RCC 7860 (cell line): ENCODE measurements around the gene GXYLT1.
"Not testable (repeated sequence)": the region's sequence is repeated elsewhere in the genome, so short reads cannot be mapped to it uniquely, and the experiment has no call there.

Experiments used
- DNase-seq: peaks from one replicate; pipeline ENCODE4 v3.0.0-alpha.2; 2015; ENCODE audit warnings: low spot score
- FAIRE-seq: peaks from 2 replicates; lab custom pipeline; 2012; peaks lifted over from hg19 to GRCh38; lab: Jason Lieb, UNC

The GXYLT1 gene

DNA sequence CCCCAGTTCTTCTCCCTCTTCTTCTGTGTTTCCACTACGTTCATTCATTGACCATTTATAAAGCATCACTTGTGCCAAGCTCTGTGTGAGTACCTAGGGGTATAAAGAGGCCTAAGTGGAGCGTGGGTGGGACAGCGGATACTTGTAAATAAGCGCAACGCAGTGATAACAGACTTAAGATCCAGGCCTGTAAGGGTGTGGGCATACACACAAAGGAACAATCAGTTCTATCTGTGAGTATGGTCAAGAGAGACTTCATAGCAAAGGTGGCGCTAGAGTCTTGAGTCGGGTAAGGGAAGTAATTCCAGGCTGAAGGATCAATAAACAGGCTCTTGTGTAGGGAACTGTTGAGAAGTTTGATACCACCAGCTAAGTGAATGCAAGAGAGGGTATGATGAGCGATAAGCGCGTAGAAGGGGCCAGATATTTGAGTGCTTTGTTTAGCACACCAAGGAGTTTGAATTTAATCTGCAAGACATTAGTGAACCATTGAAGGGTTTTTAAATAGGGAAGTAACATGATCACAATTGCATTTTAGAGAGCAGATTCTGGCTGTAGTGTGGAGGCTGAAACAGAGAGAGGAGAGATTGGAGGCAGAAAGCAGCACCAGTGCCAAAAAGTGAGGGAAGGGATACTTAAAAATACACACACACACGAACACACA, 1.0 kb upstream of the GXYLT1 start:
- DNase-seq (no peak), FAIRE-seq (no peak)

DNA sequence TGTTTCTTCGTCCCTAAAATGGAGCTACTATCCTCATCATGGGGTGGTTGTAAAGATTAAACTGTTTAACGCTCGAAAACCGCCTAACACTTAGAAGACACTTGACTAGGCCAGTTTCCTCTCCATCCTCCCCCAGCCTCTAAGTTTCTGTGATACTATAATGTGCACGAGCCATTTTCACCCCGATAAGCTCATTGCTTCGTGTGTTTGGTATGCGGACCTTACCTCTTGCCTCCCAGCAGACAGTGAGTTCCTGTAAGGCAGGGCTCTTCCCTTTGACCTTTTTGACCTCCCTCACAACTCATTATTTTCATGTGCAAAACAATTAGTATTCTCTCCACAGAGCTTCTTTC, 499 bp upstream of the GXYLT1 start:
- peak; percentile 9 for DNase-seq

DNA sequence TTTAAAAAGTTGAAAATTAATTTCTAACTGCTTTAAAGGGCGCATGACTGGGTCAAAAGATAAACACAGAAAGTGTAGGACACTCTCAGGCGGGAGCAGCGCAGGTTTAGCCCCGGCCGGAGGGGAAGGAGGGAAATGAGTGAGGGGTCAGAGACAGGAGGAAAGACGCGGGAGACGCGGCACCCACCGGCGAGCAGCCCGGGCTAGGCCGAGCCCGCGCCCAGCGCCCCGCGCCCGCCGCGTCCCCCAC, 591 bp downstream of the GXYLT1 start:
- no peak for DNase-seq
- no peak for FAIRE-seq

More for the DNA sequence above, 499 bp upstream of the GXYLT1 start:
- FAIRE-seq, result no peak

DNA sequence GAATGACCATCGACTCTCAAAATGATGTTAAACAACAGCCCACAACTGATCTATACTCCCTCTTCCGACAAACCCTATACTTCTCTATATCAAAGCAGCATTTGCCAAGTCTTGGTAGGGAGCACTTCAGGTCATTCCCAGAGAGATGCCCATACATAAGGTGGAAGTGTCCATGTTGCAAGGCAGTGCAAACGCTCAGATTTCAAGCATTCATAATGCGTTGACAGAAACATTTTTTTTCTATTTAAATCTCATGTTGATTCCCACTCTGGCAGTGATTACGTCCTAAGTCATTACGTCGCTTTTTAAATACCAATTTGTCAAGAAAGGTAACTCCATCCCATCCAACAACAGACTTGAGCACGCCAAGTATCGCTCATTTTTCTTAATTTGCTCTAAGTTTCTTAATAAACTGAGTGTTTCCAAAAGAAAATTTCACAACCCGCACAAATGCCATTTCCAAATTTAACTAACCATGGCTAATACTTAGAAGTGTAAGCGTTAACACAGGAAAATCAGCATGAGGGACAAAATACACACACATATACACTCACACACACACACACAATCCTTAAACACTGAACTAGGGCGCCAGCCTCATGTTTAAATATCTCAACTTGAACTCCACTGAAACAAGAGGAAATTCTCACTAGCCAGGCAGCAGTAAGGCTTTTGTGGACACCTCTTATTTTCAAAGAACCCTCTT, 1.1 kb downstream of the GXYLT1 start:
- no peak for DNase-seq
- FAIRE-seq, result no peak

DNA sequence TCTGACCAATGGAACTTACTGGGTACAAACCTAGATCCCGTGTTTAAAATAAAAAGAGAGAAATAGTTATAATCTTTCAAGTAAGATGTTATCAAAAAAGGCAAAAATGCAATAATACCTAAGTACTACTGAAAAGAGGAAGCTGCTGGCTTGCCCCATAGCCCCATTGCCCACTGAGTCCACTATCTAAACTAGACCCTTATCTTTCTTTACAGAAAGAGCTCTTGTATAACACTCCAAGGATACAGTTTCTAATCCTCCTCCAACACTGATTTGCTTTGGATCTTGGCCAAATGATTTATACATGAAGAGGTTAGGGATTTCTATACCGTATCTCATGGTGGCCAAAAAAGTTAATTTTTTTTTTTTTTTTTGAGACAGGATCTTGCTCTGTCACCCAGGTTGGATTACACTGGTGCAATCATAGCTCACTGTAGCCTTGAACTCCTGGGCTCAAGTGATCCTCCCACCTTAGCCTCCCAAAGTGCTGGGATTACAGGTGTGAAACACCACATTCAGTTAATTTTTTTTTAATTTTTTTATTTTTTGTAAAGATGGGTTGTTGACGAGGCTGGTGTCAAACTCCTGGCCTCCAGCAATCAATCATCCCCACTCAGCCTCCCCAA, 2.6 kb downstream of the GXYLT1 start:
- no peak for FAIRE-seq
- DNase-seq, result no peak

DNA sequence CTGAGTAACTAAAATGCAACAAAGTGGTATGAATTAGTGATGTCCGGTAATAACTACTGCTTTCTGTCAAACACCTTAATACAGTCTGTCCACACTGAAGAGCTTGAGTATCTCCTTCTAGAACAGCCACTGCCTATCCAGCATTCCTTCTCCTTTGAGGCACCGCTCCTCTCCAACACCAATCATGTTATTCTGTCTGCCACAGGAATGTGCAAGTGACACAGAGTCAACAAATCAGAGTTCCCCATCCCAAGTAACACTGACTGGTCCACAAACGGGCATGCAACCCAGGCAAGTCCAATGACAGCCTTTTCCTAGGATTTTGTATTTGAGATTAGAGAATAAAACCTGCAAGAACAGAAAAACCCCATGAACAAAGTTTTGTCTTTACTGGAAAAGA, 3.8 kb downstream of the GXYLT1 start:
- FAIRE-seq (peak; percentile 11), DNase-seq (peak; percentile 58)

DNA sequence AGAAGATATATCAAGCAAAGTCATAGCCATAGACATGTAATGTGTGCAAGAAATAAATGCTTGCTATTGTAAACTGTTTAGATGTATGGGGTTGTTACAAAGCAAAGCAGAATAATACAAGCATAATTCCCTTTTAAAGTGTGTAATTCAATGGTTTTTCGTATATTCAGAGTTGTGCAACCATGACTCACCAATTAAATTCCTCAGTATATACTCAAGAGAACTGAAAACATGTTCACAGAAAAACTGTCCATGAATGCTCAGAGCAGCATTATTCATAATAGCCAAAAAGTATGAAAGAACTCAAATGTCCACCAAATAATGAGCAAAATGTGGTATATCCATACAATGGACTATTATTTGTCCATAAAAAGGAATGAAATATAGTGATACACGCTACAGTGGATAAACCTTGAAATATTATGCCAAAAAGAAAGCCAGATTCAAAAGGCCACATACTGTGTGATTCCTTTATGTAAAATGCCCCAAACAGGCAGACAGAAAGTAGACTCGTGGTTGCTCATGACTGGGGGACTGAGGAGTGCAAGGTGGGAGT, 9.3 kb downstream of the GXYLT1 start:
- FAIRE-seq (no peak), DNase-seq (no peak)

DNA sequence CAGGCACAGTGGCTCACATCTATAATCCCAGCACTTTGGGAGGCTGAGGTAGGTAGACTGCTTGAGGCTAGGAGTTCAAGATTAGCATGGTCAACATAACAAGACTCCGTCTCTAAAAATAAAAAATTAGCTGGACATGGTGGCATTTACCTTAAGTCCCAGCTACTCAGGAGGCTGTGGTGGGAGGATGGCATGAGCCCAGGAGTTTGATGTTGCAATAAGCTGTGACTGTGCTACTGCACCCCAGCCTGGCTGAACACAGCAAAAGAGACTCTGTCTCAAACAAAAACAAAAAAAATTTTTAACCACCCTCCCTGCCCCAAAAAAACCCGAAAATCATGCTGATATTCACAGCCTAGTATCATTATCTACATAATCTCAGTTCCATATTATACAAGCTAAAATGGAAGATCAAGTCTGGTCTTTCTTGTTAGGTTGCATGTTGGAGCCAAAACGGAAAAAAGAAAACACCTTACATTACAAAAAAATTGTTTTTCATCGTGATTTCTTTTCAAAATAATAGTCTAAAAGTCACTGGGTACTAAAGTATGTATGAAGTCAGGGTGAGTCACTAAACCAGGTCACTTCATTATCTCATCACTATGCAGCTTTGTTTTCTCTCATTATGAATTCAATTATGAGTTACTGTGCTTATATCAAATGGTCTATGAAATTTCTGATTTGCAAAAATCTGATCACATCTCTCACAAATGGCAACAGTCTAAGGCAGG, 13.8 kb downstream of the GXYLT1 start:
- DNase-seq (peak; percentile 30), FAIRE-seq (peak; percentile 44)

DNA sequence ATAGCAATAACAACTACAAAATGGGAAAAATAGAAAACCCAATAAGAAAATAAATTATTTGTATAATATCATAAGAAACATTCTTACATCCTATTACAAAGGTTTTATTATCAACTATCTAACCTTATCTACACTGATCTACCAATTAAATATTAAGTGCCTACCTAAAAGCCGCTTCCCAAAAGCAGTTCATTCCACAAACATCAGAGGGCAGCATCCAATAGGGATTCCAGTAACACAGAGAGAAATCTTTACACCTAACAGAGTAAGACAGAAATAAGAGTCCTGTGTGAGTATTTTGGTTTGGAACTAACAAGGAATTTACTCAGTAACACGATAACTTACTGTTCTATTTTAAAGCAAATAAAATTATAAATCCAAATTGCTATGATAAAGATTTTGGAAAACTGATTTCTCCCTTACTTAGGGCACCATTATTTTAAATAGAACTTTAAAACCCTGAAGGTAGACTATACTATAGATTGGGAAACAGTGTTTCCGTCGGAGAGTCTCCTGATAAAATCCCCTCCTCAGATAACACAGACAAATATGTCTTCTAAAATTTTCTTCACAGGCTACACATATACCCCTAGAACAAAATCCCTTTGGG, 15.0 kb downstream of the GXYLT1 start:
- DNase-seq, result peak; percentile 58
- peak; percentile 82 for FAIRE-seq

DNA sequence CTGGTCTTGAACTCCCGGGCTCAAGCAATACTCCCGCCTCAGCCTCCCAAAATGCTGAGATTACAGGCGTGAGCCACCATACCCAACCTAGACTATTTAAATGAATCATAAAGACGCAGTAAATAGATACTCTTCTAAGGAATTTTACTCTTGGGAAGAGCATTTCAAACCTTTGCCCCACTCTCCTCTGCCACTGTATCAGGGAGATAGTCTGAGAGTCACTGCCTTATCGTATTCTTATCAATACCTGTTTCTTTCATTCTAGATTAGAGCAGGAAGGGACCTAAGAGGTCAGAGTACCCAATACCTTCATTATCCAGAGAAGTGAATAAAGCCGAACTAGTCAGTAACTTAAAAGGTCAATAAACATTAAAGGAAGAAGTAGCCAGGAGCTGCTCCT, 15.8 kb downstream of the GXYLT1 start:
- FAIRE-seq (no peak), DNase-seq (no peak)

DNA sequence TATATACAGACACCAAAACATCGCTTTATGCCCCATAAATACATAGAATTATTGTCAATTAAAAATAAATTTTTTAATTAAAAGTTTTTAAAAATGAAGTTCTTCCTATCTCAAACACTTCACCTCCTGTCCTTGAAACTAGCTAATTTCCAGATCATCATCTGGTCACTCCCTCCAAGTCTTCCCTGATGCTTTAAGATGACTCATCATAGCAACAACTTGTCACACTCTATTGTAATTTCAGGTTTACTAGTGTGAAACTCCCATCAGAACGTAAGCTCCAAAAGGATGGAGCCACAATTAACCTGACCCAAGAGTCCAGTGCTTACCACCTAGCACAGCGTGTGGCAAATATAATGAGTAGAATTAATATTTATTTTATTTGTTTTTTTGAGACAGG, 16.3 kb downstream of the GXYLT1 start:
- FAIRE-seq, result peak; percentile 65
- DNase-seq, result peak; percentile 28

DNA sequence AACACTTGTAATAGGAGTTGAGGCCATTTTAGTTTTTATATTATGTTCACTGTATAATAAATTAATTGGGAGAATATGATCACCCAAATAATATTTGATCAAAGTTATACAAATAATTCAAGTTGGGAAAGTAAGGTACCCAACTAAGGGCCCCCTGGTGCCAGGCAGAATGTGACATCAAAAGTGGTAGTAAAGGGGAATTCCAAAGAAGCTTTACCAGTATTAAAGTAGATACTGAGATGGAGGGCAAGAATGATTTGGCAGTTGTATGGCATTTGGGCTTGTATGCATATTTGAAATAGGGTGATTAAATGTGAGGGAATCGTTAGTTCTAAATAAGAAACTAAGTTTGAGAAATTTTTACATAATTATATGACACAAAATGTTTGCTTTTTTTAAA, 17.7 kb downstream of the GXYLT1 start:
- FAIRE-seq (no peak), DNase-seq (no peak)

DNA sequence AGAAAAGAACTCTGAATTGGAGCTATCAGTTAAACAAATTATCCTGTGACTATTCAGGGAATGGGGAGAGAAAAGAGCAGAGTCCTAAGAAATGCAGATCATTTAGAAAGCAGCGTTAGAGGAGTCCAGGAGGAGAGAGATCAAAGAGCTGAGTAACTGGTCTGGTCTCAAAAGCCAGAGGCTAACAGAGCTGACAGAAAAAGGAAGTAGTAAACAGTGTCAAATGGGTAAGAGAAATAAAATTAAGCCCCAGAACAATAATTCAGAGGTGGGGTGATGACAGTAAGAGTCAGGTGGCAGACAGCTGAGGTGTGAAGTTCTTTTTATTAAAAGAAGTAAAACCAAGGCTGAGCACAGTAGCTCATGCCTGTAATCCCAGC, 19.3 kb downstream of the GXYLT1 start:
- FAIRE-seq, result no peak
- DNase-seq, result no peak

DNA sequence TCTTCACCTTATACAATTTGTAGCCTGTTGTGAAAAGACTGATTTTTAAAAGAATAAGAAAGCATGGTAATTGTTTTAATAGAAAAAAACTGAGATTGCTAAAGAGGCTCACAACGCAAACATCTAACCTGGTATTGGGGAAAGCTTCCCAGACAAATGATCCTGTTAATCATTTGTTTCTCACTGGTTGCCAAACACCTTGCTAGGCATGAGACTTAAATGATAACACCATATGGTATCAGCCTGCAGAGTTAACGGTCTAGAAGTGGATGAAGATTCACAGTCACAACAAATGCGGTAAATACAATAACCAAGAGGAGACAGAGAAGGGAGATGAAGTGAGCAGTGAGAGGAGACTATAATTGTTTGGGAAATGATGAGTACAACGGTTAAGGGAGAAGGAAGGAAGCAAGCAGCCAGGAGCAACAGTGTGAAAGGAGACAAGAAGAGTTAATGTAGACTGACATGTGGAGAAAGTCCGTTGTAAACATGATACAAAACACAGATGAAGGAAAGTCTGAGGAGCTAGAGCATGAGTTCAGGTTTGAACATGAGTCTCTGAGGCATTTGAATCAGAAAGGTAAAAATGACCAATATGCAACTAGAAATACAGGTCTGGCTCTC, 19.8 kb downstream of the GXYLT1 start:
- FAIRE-seq, result no peak
- no peak for DNase-seq

DNA sequence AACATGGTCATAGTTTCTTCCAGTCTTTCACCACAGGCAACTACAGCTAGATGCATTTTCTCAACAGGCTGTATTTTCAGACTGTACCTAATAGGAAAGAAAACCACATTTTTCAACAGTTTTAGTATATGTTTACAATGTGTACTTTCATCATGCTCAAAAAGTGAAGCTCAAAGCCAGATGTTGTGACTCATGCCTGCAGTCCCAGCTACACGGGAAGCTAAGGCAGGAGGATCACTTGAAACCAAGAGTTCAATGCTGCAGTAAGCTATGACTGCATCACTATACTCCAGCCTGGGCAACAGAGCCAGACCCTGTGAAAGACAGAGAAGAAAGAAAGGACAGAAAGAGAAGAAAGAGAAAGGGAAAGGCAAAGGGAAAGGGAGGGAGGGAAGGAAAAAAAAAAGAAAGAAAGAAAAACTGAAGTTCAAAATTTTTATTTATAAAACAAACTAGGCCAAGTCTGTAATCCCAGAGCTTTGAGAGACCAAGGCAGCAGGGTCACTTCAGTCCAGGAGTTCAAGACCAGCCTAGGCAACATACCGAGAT, 25.5 kb downstream of the GXYLT1 start:
- FAIRE-seq (no peak), DNase-seq (no peak)

DNA sequence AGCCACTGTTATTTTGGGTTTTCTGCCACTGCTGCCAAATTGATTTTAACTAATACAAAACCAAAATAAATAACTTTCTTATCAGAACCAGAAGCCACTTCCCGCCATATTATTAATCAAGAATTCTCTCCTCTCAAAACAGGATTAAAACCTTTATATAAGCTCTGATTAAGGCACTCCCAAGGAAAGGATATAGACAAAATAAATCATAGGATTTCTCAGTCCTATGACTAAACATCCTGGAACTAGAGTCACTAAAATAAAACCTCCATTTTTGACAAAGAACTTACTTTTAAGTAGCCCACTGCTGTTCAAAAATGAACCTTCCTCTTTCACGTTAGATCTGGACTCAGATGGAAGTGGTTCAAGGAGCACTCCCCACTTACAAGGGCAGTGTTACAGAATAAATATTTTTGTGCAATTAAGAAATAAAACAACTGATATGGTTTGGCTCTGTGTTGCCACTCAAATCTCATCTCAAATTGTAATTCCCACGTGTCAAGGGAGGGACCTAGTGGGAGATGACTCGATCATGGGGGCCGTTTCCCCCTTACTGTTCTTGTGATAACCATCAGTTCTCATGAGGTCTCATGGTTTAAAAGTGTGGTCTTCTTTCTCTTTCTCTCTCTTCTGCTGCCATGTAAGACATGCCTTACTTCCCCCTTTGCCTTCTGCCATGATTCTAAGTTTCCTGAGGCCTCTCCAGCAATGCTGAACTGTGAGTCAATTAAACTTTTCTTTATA, 26.4 kb downstream of the GXYLT1 start:
- FAIRE-seq, result no peak
- no peak for DNase-seq

DNA sequence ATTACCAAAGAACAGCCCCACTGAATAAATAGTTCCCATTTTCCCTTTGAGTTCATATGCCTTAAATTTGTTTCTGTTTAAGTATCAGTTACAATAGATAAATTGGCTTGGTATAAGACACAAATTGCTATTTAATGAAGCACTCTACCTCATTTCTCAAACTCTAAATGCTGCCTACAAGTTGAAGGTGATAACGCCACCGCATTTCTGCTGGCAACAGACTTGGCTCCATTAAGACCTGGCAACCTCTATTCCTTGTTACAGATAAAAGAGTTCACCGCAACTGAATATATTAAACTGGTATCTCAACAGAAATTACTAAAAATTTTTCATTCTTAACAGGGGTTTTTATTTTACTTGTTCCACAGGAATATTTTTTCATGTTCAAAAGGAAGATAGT, 35.6 kb downstream of the GXYLT1 start:
- FAIRE-seq (no peak), DNase-seq (no peak)

DNA sequence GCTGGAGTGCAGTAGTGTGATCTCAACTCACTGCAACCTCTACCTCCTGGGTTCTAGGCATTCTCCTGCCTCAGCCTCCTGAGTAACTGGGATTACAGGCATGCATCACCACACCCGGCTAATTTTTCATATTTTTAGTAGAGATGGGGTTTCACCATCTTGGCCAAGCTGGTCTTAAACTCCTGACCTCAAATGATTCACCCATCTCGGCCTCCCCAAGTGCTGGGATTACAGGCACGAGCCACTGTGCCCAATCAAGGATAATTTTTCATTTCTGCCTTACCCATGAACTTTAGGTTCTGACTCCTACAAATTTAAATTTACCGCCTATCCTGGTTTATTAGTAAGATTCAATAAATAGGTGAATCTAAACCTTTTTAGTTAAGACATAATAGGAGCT, 37.9 kb downstream of the GXYLT1 start:
- not testable (repeated sequence) for FAIRE-seq, DNase-seq

DNA sequence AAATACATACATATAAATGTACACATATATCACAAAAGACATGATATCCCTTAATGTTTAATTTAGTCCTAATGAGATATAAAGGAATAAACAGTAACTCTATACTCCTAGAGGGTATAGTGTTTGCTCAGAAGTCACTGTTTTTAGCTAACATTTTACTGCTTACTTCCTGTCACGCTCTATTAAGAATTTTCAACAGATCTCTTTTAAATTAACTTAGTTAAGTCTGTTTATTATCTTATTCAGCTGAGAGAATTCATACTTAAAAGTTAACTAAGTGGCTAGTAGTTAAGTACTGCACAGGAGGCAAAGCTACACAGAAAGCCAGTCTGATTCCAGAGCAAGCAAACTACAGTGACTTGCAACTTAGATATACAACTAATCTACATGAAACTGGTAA, 39.9 kb downstream of the GXYLT1 start:
- no peak for FAIRE-seq

DNA sequence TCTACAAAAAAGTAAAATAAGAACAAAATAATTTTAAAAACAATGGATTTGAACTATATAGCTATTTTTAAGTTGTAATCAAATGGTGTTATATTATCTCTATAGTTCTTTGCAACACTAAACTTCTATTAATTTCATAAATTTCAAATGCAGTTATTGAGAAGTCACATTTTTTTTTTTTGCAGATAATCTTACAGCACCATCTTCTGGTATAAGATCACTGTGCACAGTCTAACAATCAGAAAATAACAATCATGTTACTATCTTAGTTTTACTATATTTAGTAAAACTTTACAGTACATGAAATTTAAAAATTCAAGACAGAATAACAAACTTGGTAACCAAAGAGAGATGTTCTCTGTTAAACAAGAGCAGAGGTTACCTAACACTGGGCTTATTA, 40.6 kb downstream of the GXYLT1 start:
- DNase-seq (no peak), FAIRE-seq (peak; percentile 33)

More for the DNA sequence above, 39.9 kb downstream of the GXYLT1 start:
- DNase-seq, result no peak
